SW 1271 (cell line): ENCODE data around the gene FBP2.
"Not testable (repeated sequence)": the region's sequence is repeated elsewhere in the genome, so short reads cannot be mapped to it uniquely, and the experiment has no call there.

Experiments
- DNase-seq, 2 experiments: peaks; one replicate each; lab custom pipeline; 2025; lab: John Stamatoyannopoulos, UW

The FBP2 gene

DNA sequence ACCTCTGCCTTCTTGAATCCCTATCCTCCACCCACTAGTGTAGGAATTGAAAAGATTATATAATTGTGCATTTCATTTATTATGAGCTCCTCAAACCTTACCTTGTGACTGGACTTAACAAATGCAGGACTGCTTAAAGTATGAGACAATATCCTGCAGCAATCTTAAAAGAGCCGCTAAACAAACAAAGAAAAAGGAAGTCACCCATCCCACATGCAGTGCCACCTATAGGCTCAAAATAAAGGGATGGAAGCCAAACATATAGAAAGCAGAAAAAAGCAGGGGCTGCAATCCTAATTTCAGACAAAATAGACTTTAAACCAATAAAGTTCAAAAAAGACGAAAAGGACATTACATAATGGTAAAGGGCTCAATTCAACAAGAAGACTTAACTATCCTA is 30.1 kb downstream of the FBP2 start:
- DNase-seq = no peak

DNA sequence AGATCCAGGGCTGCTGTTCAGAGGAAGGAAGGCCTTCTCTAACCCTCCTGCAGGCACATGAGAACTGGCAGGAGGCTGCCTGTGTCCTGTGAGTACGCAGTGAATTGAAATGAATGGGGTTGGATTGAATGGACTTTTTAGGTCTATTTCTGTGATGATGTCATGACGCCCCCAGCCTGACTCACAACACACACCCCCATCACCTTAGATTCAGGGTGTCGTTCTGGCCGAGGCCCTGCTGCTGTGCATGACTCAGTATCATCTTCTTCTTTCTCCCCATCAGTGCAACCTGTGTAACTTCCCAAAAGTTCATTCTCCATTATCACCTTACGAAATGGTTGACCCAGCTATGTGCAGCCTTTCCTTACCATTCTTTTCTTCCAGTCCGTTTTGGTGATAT is 33.4 kb downstream of the FBP2 start:
- DNase-seq = no peak

DNA sequence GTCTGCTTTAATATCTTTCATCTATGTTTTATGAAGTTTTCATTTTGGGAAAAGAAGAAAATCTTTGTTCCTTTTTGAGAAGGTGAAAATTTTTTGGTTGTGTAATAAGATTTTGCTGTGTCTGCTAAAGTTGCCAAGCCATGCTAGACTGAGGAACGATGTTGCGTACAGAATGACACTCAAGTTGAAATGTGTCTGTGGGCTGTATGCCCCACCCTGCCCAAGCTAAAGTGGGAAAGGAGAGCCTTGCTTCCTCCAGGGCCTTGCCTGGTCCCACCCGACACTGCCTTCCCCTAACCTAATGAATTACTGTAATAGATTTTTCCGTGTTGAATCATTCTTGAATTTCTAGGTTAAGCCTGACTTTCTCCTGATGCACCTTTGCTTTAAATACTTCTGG is 36.2 kb downstream of the FBP2 start:
- DNase-seq = no peak

DNA sequence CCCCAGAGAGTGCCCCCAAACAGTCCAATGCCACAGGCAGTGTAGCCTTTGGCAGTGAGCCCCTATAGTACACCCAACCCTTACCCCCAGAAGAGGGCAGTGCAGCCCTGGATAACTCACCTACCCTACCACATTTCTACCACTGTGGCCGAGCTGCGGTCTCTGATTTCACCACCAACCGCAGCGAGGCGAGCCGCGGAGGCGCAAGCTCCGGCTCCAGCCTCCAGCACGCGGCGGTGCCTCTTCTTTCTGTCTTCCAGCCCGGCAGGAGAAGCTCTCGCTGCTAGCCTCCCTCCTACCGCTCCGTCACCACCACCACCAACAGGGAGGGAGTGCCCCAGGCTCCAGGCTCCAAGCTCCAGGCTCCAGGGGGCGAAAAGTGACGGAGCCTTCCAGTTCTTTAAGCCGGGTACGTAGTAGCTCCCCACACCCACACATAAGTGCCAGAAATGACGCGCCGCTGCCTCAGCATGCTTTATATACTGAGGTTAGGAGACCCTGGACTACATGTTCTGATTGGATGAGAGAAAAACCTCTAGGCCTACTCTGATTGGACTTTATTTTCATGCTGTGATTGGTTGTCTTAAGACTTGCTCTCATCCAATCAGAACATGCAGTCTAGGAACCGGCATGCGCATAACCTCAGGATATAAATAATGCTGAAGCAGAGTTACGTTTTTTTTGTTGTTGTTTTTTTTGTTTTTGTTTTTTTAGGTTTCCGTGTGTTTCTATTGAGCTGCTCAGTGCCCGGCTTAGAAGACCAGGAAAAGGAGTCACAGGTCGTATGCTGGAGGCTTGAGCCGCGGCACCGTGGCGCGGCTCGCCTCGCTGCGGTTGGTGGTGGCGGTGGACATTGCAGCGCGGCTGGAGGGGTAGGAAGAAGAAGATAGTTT is 38.9 kb downstream of the FBP2 start, which contains the start of gene PCAT7:
Gene PCAT7, plus strand, starts transcription at position 645 of the 893 bp plus-strand sequence.
- DNase-seq = peak; percentile 55 to 86

DNA sequence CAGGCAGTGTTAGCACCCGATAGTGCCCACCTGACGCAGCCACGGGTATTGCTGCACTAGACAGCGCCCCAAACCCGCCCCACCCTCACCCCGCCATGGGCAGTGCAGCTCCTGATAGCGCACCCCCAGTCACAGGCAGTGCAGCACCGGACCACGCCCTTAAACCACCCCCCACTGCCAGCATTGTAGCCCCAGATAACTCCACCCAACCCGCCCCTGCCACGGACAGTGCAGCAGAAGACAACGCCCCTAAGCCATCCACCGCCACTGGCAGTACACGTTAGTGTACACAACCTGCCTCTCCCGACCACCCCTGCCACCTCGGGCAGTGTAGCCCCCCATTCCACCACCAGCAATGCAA is 39.6 kb downstream of the FBP2 start:
- no peak for DNase-seq

DNA sequence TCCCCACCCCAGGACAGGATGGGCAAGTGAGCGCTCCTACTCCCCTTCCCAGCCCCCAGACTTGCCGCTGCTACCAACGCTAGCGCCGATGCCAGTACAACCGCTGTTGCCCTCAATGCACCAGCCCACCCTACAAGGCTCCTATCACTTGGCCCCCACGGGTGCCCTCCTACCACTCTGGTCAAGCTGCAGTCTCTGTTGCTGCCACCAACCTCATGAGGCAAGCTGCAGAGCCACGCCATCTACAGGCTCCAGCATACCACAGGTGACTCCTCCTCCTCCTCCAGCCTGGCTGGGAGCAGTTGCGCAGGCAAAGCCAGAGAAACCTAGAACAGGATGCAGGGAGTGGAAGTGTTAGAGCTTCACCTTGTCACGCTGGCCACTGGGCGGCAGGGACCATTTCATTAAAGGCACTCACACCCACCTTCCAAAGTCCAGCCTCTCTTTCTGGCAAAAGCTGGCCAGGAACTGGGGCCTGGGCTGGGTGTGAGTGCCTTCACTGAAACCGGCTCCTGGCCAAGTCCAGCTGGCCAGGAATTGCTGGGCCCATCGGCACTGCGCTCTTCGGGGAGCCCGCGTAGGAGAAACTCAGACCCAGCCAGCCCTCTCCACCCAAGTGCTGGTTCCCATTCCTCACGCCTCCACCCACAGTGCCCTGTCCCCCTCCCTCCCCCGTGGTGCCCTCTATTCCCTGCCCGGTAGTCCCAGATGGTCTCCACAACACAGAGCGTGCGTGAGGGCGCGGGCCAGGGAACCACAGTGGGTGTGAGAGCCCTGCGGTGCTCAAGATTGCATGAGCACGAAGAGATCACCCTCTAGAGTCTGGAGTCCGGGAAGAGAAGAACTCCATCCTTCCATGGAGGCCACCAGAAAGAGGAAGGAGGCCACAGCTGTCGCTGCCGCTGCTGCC is 40.3 kb downstream of the FBP2 start:
- no peak for DNase-seq

DNA sequence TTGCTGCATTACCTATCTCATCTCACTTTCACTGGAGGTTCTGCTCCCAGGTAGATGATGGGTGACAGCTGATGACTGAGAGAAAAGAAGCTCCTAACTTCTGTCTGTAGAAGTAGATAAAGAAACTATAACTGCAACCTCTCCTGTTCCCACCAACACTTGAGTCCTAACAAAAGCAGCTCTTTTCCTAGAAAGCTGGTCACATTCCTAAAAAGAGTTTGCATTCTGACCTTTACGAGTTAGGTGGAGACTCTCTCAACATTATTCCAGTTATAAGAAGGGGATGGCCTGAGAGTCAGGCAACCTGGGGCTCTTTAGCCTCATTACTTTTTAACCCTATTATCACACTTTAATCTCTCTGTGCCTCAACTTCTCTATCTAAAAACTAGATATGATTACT is 47.7 kb downstream of the FBP2 start:
- DNase-seq = no peak

DNA sequence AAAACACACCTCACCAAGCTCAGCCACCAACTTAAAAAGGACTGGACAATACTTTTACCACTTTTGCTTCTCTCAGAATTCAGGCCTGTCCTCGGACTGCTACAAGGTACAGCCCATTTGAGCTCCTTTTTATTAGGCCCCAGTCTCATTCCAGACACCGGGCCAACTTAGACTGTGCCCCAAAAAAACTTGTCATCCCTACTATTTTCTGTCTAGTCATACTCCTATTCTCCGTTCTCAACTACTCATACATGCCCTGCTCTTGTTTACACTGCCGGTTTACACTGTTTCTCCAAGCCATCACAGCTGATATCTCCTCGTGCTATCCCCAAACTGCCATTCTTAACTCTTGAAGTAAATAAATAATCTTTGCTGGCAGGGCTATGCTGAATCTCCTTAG is 49.3 kb downstream of the FBP2 start:
- not testable (repeated sequence) for DNase-seq

DNA sequence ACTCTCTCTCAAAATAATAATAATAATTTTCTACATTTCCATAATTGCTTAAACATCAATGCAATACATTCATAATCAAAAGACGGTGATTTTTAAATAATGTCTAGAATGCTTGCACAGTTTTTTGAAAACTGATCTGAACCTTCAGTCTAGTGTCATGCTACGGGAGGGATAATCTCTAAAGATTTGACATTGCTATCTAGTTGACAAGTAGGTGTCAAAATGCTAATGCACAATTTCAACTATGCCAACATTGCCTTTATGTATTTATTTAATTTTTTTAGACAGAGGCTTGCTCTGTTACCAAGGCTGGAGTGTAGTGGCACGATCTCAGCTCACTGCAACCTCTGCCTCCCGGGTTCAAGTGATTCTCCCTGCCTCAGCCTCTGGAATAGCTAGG is 54.7 kb downstream of the FBP2 start:
- DNase-seq = no peak

DNA sequence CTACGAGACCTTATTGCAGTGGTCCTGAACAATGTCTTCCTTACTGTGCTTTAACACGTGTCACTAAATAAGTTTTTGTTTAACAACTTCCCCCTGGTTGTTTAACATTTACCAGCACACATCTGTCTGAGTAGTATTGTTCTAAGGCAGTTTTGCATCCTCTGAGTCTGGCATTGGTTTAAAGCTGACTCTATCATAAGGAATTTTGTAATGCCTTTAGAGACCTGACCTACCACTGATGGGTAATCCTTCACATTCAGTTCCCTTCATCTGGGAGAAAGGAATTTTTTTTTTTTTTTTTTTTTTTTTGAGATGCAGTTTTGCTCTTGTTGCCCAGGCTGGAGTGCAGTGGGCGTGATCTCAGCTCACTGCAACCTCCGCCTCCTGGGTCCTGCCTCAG is 58.7 kb downstream of the FBP2 start:
- no peak for DNase-seq

DNA sequence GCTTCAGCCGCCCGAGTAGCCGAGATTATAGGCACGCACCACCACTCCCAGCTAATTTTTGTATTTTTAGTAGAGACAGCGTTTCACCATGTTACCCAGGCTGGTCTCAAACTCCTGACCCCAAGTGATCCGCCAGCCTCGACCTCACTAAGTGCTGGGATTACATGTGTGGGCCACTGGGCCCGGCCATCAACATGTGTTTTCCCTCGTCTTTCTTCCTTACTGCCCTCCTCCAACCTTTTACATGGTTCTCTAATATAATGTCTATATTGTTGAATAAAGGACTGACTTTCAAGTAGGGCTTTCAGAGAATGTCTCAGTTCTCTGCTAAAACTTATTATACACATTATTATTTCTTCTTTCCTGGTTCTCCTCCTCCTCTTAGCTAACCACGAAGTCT is 60.0 kb downstream of the FBP2 start:
- DNase-seq = no peak

DNA sequence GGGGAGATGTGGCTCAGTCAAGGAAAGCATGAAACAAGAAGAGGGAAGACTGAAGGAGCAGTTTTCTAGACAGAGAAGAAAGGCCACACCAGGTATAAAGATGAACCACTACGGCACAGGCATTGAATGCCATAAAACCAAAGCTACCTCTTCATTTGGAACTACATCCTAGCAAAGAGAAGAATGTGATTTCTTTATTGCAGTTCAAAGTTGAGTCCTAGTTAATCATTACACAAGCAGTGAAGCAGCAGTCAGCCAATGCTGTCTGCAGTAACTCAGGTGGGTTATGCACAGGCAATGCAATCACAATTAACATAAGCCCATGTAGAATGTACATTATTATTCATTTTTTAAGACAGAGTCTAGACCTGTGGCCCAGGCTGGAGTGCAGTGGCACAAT is 60.5 kb downstream of the FBP2 start:
- DNase-seq = no peak

DNA sequence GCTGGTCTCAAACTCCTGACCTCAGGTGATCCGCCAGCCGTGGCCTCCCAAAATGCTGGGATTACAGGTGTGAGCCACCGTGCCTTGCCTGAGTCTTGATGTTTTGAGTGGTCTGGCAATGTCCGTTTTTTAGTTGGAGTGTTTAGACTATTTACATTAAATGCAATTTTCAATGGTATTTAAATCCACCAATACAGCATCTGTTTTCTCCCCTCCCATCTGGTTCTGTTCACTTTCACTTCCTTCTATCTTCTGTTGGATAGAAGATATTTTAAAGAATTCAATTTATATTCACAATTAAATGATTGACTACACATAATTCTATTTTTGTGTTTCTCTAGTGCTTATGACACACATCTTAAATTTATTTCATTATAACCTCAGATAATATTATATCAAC is 64.7 kb downstream of the FBP2 start:
- DNase-seq = no peak

DNA sequence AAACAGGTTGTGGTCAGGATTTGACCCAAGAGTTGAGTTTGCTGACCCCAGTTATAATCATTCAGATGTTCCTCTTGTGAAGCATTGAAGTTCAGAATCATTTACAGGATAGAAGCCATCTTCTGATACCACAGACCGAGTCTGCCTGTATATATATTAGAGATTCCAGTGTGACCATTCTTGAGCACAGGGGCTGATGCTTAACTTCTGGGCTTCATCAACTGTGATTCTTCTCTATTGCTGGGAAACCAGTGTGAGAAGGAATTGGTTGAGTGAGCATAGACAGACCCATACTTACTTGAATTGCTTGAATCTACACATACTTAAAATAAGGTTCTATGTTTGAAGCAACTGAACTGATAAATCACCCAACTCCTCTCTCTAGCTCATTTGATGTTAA is 66.7 kb downstream of the FBP2 start:
- DNase-seq = no peak

DNA sequence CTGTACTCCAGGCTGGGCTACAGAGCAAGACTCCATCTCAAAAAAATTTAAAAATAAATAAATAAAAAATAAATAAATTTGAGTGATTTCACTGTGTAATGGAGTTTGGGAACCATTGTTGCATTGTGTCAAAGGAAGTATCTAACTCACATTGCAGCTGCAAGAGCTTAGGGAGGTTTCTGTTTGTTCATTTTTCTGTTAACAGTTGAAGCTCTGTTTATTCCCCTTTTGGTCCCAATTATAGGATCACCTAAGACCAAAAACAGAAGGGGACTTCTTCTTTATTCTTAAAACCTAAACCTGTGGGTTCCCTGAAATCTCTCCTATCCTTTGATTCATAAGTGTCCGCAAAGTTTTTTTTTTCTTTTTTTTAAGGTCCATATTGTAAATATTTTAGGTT is 67.4 kb downstream of the FBP2 start:
- DNase-seq = no peak

DNA sequence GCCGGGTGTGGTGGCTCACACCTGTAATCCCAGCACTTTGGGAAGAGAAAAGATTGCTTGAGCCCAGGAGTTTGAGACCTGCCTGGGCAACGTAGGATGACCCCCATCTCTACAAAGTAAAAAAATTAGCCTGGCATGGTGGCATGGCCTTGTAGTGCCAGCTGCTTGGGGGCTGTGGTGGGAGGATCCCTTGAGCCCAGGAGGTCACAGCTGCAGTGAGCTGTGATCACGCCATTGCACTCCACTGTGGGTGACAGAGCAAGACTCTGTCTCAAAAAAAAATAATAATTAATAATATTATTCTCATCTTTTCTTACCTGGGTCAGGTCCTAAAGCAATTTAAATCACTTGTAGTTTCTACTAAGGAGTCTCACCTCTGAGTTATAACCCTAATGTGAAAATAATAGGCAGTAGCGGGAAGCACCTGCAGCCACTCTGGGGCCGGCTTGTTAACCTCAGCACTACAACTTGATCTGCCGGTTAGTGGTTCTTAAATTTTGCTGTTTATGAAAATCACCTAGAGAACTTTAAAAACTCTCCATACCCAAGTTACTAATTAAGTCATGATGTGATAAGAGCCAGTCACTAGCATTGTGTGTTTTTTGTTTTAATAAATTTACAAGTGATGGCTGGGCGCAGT is 68.1 kb downstream of the FBP2 start:
- no peak for DNase-seq

DNA sequence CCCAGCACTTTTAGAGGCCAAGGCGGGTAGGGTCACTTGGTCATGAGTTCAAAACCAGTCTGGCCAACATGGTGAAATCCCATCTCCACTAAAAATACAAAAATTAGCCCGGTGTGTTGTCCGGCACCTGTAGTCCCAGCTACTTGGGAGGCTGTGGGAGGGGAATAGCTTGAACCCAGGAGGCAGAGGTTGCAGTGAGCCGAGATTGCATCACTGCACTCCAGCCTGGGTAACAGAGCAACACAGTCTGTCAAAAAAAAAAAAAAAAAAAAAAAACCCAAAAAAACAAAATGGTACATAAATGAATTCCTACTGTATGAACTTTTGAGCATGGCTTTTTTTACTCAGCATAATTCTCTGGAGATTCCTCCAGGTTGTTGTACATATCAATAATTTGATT is 76.4 kb downstream of the FBP2 start:
- no peak for DNase-seq

DNA sequence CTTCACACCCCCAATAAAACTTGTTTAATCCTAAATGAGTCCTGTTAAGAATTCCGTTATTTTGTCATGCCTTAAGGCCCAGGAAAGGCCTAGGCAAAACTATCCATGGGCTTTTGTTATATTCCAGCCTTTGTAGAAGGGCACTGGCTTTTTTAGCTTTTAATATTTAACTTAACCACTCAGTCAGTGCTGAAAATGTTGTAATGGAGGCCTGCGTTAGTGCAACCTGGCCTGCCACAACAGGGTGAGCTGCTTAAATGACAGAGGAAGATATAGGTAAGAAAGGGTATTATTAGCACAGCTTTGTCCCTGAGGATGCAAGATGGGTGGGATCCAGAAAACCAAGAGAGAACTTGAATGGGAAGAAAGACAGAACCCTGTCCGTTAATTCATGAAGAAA is 78.9 kb downstream of the FBP2 start:
- no peak for DNase-seq

DNA sequence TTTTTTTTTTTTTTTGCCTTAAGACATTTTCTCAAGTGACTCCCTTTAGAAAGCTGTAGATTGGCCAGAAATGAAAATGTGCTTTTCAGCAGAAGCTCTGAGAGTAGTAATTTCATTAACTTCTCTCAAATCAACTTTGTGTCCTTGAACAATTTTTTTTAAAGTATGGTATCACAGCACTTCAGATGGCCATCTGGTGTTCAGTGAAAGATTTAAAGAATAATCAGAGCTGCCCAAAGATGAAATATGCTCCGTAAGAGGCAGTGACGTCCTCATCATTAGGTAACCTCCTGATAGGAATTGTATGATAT is 81.7 kb downstream of the FBP2 start:
- DNase-seq = no peak

DNA sequence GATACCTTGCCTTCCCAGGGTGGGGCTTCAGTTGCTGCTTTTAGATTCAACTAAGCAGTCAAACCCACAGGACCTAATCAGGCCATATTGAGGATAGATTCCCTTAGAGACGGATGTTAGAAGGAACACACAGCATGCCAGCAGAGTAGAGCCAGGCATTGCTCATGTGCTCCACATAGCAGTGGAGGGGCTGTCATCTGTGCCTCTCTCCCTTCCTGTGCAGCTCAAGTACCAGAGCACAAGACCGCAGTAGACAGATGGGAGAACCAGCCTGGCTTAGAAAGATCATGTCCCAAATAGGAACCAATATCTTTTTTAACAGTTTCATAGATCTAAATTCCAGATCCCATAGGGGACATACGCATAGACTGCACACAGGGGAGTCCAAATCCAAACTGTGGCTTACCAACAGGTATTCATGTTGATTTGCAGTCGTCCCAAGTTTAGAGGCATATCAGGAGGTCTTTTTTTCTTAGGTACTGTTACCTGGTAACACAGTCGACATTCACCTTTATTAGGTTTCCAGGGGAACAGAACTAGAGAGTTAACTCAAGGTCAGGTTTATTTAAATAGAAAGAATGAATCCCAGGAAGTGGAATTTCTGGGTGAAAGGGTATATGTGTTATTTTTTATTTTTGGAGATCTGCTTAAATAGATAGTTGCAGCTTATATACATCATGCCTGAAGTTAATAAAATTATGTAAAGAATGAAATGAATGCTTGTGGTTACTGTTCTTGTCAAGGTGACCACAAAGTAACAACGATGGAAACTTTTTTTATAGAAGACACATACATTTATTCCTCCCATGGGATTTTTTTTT is 82.3 kb downstream of the FBP2 start:
- no peak for DNase-seq
